ENCODE results near the gene GDF15.
"Not testable (repeated sequence)": the region's sequence is repeated elsewhere in the genome, so short reads cannot be mapped to it uniquely, and the experiment has no call there.

The GDF15 gene

GRCh38 chr19:18353378-18354005 is 32.5 kb upstream of the GDF15 start:
- H3K9me3 Mint-ChIP-seq = no peaks in the 10 kb centered on the region
- peaks cover 7% of the 10 kb centered on the region for H3K4me1 Mint-ChIP-seq
- no peak overlapping the region for H3K4me3 Mint-ChIP-seq
- no peak overlapping the region for H3K27ac Mint-ChIP-seq
- DNase-seq (ENCODE audit: low spot score in 2 of 2) = no peak
- ATAC-seq = no peak
- H3K36me3 Mint-ChIP-seq = peaks cover 46% of the 10 kb centered on the region

- H3K4me1 Mint-ChIP-seq; H3K27ac Mint-ChIP-seq; DNase-seq (ENCODE audit: low spot score in 2 of 2); ATAC-seq; H3K4me3 Mint-ChIP-seq; H3K9me3 Mint-ChIP-seq: not testable (repeated sequence)
- peaks cover 53% of the 10 kb centered on the region for H3K36me3 Mint-ChIP-seq
Measured at GRCh38 chr19:18354743-18355142, 31.2 kb upstream of the GDF15 start.

- Mint-ChIP-seq H3K4me1 (peaks cover 7% of the 10 kb centered on the region), H3K4me3 (no peak overlapping the region), H3K9me3 (no peaks in the 10 kb centered on the region), H3K27ac (no peak overlapping the region), H3K36me3 (peaks cover 69% of the 10 kb centered on the region)
- ATAC-seq (no peak), DNase-seq (ENCODE audit: low spot score in 2 of 2) (no peak)
Measured at GRCh38 chr19:18357041-18357440, 28.9 kb upstream of the GDF15 start.

- DNase-seq (ENCODE audit: low spot score in 2 of 2) (no peak), ATAC-seq (no peak)
- Mint-ChIP-seq H3K27ac (no peak overlapping the region), H3K4me3 (no peak overlapping the region), H3K36me3 (peaks cover 77% of the 10 kb centered on the region), H3K4me1 (no peaks in the 10 kb centered on the region), H3K9me3 (no peaks in the 10 kb centered on the region)
Measured at GRCh38 chr19:18361646-18362045, 24.3 kb upstream of the GDF15 start.

GRCh38 chr19:18362934-18363542 is 22.9 kb upstream of the GDF15 start:
- Mint-ChIP-seq H3K4me1 (no peaks in the 10 kb centered on the region), H3K36me3 (peaks cover 73% of the 10 kb centered on the region), H3K27ac (no peak overlapping the region), H3K4me3 (no peak overlapping the region), H3K9me3 (no peaks in the 10 kb centered on the region)
- no peak for ATAC-seq
- no peak for DNase-seq (ENCODE audit: low spot score in 2 of 2)

GRCh38 chr19:18363787-18364186 is 22.2 kb upstream of the GDF15 start:
- Mint-ChIP-seq H3K4me3 (no peak overlapping the region), H3K4me1 (no peaks in the 10 kb centered on the region), H3K9me3 (no peaks in the 10 kb centered on the region), H3K27ac (no peak overlapping the region), H3K36me3 (peaks cover 66% of the 10 kb centered on the region)
- no peak for ATAC-seq
- DNase-seq (ENCODE audit: low spot score in 2 of 2) = no peak

- not testable (repeated sequence) for H3K4me3 Mint-ChIP-seq; H3K4me1 Mint-ChIP-seq; H3K27ac Mint-ChIP-seq; DNase-seq (ENCODE audit: low spot score in 2 of 2); ATAC-seq; H3K9me3 Mint-ChIP-seq
- peaks cover 60% of the 10 kb centered on the region for H3K36me3 Mint-ChIP-seq
Measured at GRCh38 chr19:18364277-18364825, 21.6 kb upstream of the GDF15 start.

GRCh38 chr19:18364826-18365528 is 21.0 kb upstream of the GDF15 start:
- ATAC-seq (no peak), DNase-seq (ENCODE audit: low spot score in 2 of 2) (no peak)
- no peaks in the 10 kb centered on the region for H3K4me1 Mint-ChIP-seq
- no peaks in the 10 kb centered on the region for H3K9me3 Mint-ChIP-seq
- H3K27ac Mint-ChIP-seq = no peak overlapping the region
- no peak overlapping the region for H3K4me3 Mint-ChIP-seq
- H3K36me3 Mint-ChIP-seq = peaks cover 54% of the 10 kb centered on the region

GRCh38 chr19:18366021-18366435 is 19.9 kb upstream of the GDF15 start:
- Mint-ChIP-seq H3K36me3 (peaks cover 47% of the 10 kb centered on the region), H3K9me3 (no peaks in the 10 kb centered on the region), H3K4me3 (no peak overlapping the region), H3K27ac (no peak overlapping the region), H3K4me1 (no peaks in the 10 kb centered on the region)
- ATAC-seq (no peak), DNase-seq (ENCODE audit: low spot score in 2 of 2) (no peak)

- Mint-ChIP-seq H3K4me1 (peaks cover 4% of the 10 kb centered on the region), H3K9me3 (no peaks in the 10 kb centered on the region), H3K36me3 (peaks cover 21% of the 10 kb centered on the region), H3K4me3 (no peak overlapping the region), H3K27ac (no peak overlapping the region)
- no peak for DNase-seq (ENCODE audit: low spot score in 2 of 2)
- no peak for ATAC-seq
Measured at GRCh38 chr19:18368504-18369222, 17.3 kb upstream of the GDF15 start.

GRCh38 chr19:18373407-18373891 is 12.5 kb upstream of the GDF15 start:
- Mint-ChIP-seq H3K4me1 (peaks cover 13% of the 10 kb centered on the region), H3K27ac (peak overlapping the region; percentile 93), H3K36me3 (no peaks in the 10 kb centered on the region), H3K4me3 (peak overlapping the region; percentile 59), H3K9me3 (no peaks in the 10 kb centered on the region)
- ATAC-seq (no peak), DNase-seq (ENCODE audit: low spot score in 2 of 2) (no peak)

GRCh38 chr19:18373892-18374629 is 11.9 kb upstream of the GDF15 start:
- Mint-ChIP-seq H3K36me3 (no peaks in the 10 kb centered on the region), H3K4me1 (peaks cover 13% of the 10 kb centered on the region), H3K4me3 (peak overlapping the region; percentile 59), H3K9me3 (no peaks in the 10 kb centered on the region), H3K27ac (peak overlapping the region; percentile 93)
- ATAC-seq (peak; percentile 94), DNase-seq (ENCODE audit: low spot score in 2 of 2) (peak; percentile 41 to 84)

GRCh38 chr19:18377026-18377425 is 8.9 kb upstream of the GDF15 start:
- Mint-ChIP-seq H3K4me1 (peaks cover 13% of the 10 kb centered on the region), H3K9me3 (no peaks in the 10 kb centered on the region), H3K27ac (no peak overlapping the region), H3K4me3 (no peak overlapping the region), H3K36me3 (no peaks in the 10 kb centered on the region)
- no peak for DNase-seq (ENCODE audit: low spot score in 2 of 2)
- ATAC-seq = no peak

- no peak for ATAC-seq
- no peak overlapping the region for H3K4me3 Mint-ChIP-seq
- H3K27ac Mint-ChIP-seq = no peak overlapping the region
- DNase-seq (ENCODE audit: low spot score in 2 of 2) = no peak
- no peaks in the 10 kb centered on the region for H3K9me3 Mint-ChIP-seq
- H3K36me3 Mint-ChIP-seq = no peaks in the 10 kb centered on the region
- H3K4me1 Mint-ChIP-seq = no peaks in the 10 kb centered on the region
Measured at GRCh38 chr19:18379803-18380747, 5.9 kb upstream of the GDF15 start.

Data from stimulated activated effector memory CD8-positive, alpha-beta T cell treated with anti-CD3 and anti-CD28 coated beads, Interleukin-12 subunit alpha, Interleukin-12 subunit beta, amount 100 ng/mL, for 72 hours (primary cell).